PC-9 (cell line): Measurements from ENCODE around the gene EFS. TPM values are rescaled to one million over a fixed set of nuclear protein-coding genes. Genes with fewer than 3 reads are reported as not detected.

Source experiments
- BruUV-seq: library from RNA; stranded (reverse); fragments of 400-500 nt; replicated peaks from 2 replicates; lab custom pipeline; 2021; lab: Mats Ljungman, UMichigan
- CTCF ChIA-PET: fragments of 300-600 bp; sonication (Branson Sonifier 250); formaldehyde crosslinking; loops from one replicate; lab custom pipeline; 2022; ENCODE audit warnings: antibody characterized with exemption; lab: Charles Lee
- POLR2A ChIA-PET: fragments of 300-600 bp; sonication (Branson Sonifier 250); formaldehyde crosslinking; loops from one replicate; lab custom pipeline; 2022; ENCODE audit warnings: antibody characterized with exemption; ENCODE audit not compliant: unreplicated experiment; lab: Charles Lee
- DNase-seq, 2 experiments: peaks; one replicate each; pipeline versions ENCODE4 v3.0.0 to v3.0.0-alpha.2; 2015 to 2022; ENCODE audit warnings: mixed read lengths in 1 of 2
- H2AFZ ChIP-seq: fragments of 200-600 bp; sonication (generic); 2 replicates; pipeline ENCODE4 v1.8.1; 2017; ENCODE audit warnings: antibody characterized with exemption
- H3F3A ChIP-seq: fragments of 200-600 bp; sonication (generic); 2 replicates; pipeline ENCODE4 v1.8.1; 2017; ENCODE audit warnings: antibody characterized with exemption, mild to moderate bottlenecking, low read depth; ENCODE audit not compliant: insufficient read depth
- H3K27ac ChIP-seq: fragments of 200-600 bp; sonication (generic); 2 replicates; pipeline ENCODE4 v1.6.1; 2016; ENCODE audit warnings: mixed run types
- H3K27me3 ChIP-seq: fragments of 200-600 bp; sonication (generic); 2 replicates; pipeline ENCODE4 v1.6.1; 2016; ENCODE audit warnings: low read depth, mixed run types; ENCODE audit not compliant: insufficient read depth
- H3K36me3 ChIP-seq: fragments of 200-600 bp; sonication (generic); 2 replicates; pipeline ENCODE4 v1.6.1; 2016; ENCODE audit warnings: low read depth, mixed run types
- H3K4me1 ChIP-seq: fragments of 200-600 bp; sonication (generic); replicated peaks from 2 replicates; pipeline ENCODE4 v1.6.1; 2016; ENCODE audit warnings: mixed run types; ENCODE audit not compliant: insufficient read depth
- H3K4me2 ChIP-seq: fragments of 200-600 bp; sonication (generic); 2 replicates; pipeline ENCODE4 v1.6.1; 2017; ENCODE audit warnings: mixed run types
- H3K4me3 ChIP-seq: fragments of 200-600 bp; sonication (generic); 2 replicates; pipeline ENCODE4 v1.6.1; 2016; ENCODE audit warnings: mixed run types
- H3K79me2 ChIP-seq: fragments of 200-600 bp; sonication (generic); 2 replicates; pipeline ENCODE4 v1.6.1; 2017; ENCODE audit warnings: low read depth, mixed run types
- H3K9me2 ChIP-seq: fragments of 200-600 bp; sonication (generic); 2 replicates; pipeline ENCODE4 v1.8.1; 2017; ENCODE audit warnings: mild to moderate bottlenecking; ENCODE audit not compliant: insufficient read depth
- H3K9me3 ChIP-seq: fragments of 200-600 bp; sonication (generic); 2 replicates; pipeline ENCODE4 v1.8.1; 2016; ENCODE audit warnings: low read depth; ENCODE audit not compliant: insufficient read depth
- H4K20me1 ChIP-seq: fragments of 200-600 bp; sonication (generic); 2 replicates; pipeline ENCODE4 v1.8.1; 2017; ENCODE audit not compliant: insufficient read depth
- CTCF ChIP-seq: fragments of 200-600 bp; sonication (generic); conservative IDR thresholded peaks from 2 replicates; pipeline ENCODE4 v1.6.1; 2017; ENCODE audit warnings: mixed run types, antibody characterized with exemption, mild to moderate bottlenecking, moderate library complexity
- EZH2 ChIP-seq: fragments of 200-600 bp; sonication (generic); IDR thresholded peaks from 2 replicates; pipeline ENCODE4 v1.8.0; 2017; ENCODE audit warnings: antibody characterized with exemption, low read depth
- intact Hi-C: fragments of 100-400 bp; cut with micrococcal nuclease; formaldehyde crosslinking; loops from one replicate; pipeline ENCODE4 v1.10.0; 2022; ENCODE audit not compliant: unreplicated experiment
- total RNA-seq: library from RNA; stranded (reverse); gene quantifications from 2 replicates; pipeline ENCODE4 v1.2.3, GENCODE V29; 2021

Gene EFS
- total RNA-seq, 1 experiment from 2014 or later: not detected

GRCh38 chr14:23316300-23316699, 48.7 kb downstream of the EFS start:
- H3K4me3 ChIP-seq: no peak overlapping the region
- H2AFZ ChIP-seq: no peak overlapping the region
- no peak for TF ChIP-seq CTCF
- TF ChIP-seq EZH2: no peak
- no peak for DNase-seq
- H3K27ac ChIP-seq: no peak overlapping the region
- peaks cover 6% of the 10 kb centered on the region; the same call in 1 of the 2 replicates for H3K4me1 ChIP-seq
- H3K36me3 ChIP-seq: no peaks in the 10 kb centered on the region
- ChIA-PET POLR2A (no interaction called here), CTCF (no interaction called here)
- H3K9me2 ChIP-seq: no peaks in the 10 kb centered on the region
- intact Hi-C loops: no loop called here
- no peaks in the 10 kb centered on the region for H3K79me2 ChIP-seq
- H3K9me3 ChIP-seq: no peaks in the 10 kb centered on the region
- H3K4me2 ChIP-seq: no peak overlapping the region
- no TSS peak for BruUV-seq
- no peaks in the 10 kb centered on the region for H3K27me3 ChIP-seq
- H4K20me1 ChIP-seq: no peaks in the 10 kb centered on the region
- peaks cover 3% of the 10 kb centered on the region; the same call in 1 of the 2 replicates for H3F3A ChIP-seq

GRCh38 chr14:23310546-23310945, 54.4 kb downstream of the EFS start:
- intact Hi-C loops: no loop called here
- CTCF ChIA-PET: no interaction called here

GRCh38 chr14:23308721-23309445, 56.1 kb downstream of the EFS start:
- Histone ChIP-seq H3K4me1 (peaks cover 20% of the 10 kb centered on the region), H3K79me2 (peaks cover 32% of the 10 kb centered on the region), H3K36me3 (no peaks in the 10 kb centered on the region), H3K4me2 (no peak overlapping the region), H3K9me2 (no peaks in the 10 kb centered on the region), H3K4me3 (no peak overlapping the region), H3K9me3 (no peaks in the 10 kb centered on the region), H3K27ac (no peak overlapping the region), H2AFZ (no peak overlapping the region), H3K27me3 (no peaks in the 10 kb centered on the region), H4K20me1 (no peaks in the 10 kb centered on the region), H3F3A (peaks cover 9% of the 10 kb centered on the region; the same call in 1 of the 2 replicates)
- no peak for TF ChIP-seq CTCF
- CTCF ChIA-PET: no interaction called here
- POLR2A ChIA-PET: no interaction called here
- no TSS peak for BruUV-seq
- DNase-seq: no peak
- intact Hi-C loops: loop anchor here (10.0 kb wide), 1 partner anchor 234 kb away; no protein-coding TSS in a partner anchor

More at GRCh38 chr14:23310546-23310945, 54.4 kb downstream of the EFS start:
- H4K20me1 ChIP-seq: no peaks in the 10 kb centered on the region
- TF ChIP-seq EZH2 (no peak), CTCF (no peak)
- no peaks in the 10 kb centered on the region for H3K36me3 ChIP-seq
- no peaks in the 10 kb centered on the region for H3K27me3 ChIP-seq
- no peaks in the 10 kb centered on the region for H3K9me2 ChIP-seq
- H3K9me3 ChIP-seq: no peaks in the 10 kb centered on the region
- H3K79me2 ChIP-seq: peaks cover 32% of the 10 kb centered on the region
- peaks cover 15% of the 10 kb centered on the region for H3K4me1 ChIP-seq
- no peak overlapping the region for H3K4me2 ChIP-seq
- H3K27ac ChIP-seq: no peak overlapping the region
- BruUV-seq: no TSS peak
- H3F3A ChIP-seq: peaks cover 8% of the 10 kb centered on the region; the same call in 1 of the 2 replicates
- no peak for DNase-seq
- H2AFZ ChIP-seq: no peak overlapping the region
- POLR2A ChIA-PET: interaction anchor here (0.6 kb wide), 1 partner anchor 1018 kb away, joined by 4 read pairs; no protein-coding TSS in a partner anchor
- no peak overlapping the region for H3K4me3 ChIP-seq
